Right atrium auricular region (tissue), 2 donors: ENCODE data around the gene CD4. TPM values are rescaled to one million over a fixed set of nuclear protein-coding genes. Genes with fewer than 3 reads are reported as not detected.
A peak's percentile ranks its signal among the peaks of the same experiment; 100 is the strongest.

Experiments
- DNase-seq: peaks from one replicate; pipeline ENCODE4 v3.0.0-alpha.2; 2019; ENCODE audit warnings: low spot score
- H3K27ac ChIP-seq, 2 donors: fragments of 200-600 bp; sonication (generic); 1 replicate in 1 of 2; 2 replicates in 1 of 2; pipeline ENCODE4 v1.5.1; 2016 to 2019
- H3K27me3 ChIP-seq, 2 donors: fragments of 200-600 bp; sonication (generic); one replicate each; pipeline versions ENCODE4 v1.5.1 to v1.6.0; 2017 to 2019
- H3K36me3 ChIP-seq: fragments of 200-600 bp; sonication (generic); one replicate; pipeline ENCODE4 v1.5.1; 2016
- H3K4me1 ChIP-seq, 2 donors: fragments of 200-600 bp; sonication (generic); one replicate each; pipeline versions ENCODE4 v1.5.1 to v1.6.0; 2017 to 2019
- H3K4me3 ChIP-seq, 2 donors: fragments of 200-600 bp; sonication (generic); 1 replicate in 1 of 2; 2 replicates in 1 of 2; pipeline ENCODE4 v1.5.1; 2017 to 2019; ENCODE audit warnings: mild to moderate bottlenecking in 1 of 2, moderate library complexity in 1 of 2
- H3K9me3 ChIP-seq, 2 donors: fragments of 200-600 bp; sonication (generic); one replicate each; pipeline ENCODE4 v1.5.1; 2019
- total RNA-seq, 2 donors: library from RNA; depleted of rRNA; stranded (reverse); fragments of >200 nt; gene quantifications; one replicate each; pipeline ENCODE4 v1.1.0, GENCODE V29; 2016
- TF ChIP-seq, protein P1 (sequence below), 2 donors: fragments of 200-600 bp; sonication (generic); IDR thresholded peaks; one replicate each; pipeline ENCODE4 v1.5.1; 2019; ENCODE audit warnings: antibody characterized with exemption in 2 of 2

The CD4 gene
- total RNA-seq, 2 donors from 2014 or later, result 3.2 to 7.3 TPM

DNA sequence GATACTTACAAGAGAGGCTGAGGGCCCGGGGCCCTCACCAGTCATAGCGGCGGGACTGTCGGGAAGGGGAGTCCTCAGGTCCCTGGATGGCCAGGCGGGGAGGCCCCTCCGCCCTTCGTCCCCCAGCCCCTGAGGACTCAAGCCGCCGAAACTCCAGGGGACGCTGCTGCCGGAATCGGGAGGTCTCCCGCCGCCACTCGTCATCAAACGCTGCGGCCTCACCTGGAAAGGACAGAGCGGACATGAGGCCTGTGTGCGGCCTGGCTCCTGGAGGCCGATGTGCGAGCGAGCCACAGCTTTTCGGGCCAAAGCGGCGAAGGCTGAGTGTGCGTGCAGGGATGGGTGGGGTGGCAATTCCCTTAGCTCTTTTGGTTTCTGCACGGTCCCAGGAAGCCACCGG, 40.6 kb upstream of the CD4 start:
- TF ChIP-seq, protein P1, sequence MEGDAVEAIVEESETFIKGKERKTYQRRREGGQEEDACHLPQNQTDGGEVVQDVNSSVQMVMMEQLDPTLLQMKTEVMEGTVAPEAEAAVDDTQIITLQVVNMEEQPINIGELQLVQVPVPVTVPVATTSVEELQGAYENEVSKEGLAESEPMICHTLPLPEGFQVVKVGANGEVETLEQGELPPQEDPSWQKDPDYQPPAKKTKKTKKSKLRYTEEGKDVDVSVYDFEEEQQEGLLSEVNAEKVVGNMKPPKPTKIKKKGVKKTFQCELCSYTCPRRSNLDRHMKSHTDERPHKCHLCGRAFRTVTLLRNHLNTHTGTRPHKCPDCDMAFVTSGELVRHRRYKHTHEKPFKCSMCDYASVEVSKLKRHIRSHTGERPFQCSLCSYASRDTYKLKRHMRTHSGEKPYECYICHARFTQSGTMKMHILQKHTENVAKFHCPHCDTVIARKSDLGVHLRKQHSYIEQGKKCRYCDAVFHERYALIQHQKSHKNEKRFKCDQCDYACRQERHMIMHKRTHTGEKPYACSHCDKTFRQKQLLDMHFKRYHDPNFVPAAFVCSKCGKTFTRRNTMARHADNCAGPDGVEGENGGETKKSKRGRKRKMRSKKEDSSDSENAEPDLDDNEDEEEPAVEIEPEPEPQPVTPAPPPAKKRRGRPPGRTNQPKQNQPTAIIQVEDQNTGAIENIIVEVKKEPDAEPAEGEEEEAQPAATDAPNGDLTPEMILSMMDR (IDR thresholded peaks at IDR 0.05), result no peak
- Histone ChIP-seq H3K36me3 (peaks cover 47% of the 10 kb centered on the region), H3K4me3 (no peak overlapping the region), H3K9me3 (no peaks in the 10 kb centered on the region), H3K4me1 (peaks cover 0 to 11% of the 10 kb centered on the region in 2 donors), H3K27ac (no peak overlapping the region), H3K27me3 (no peaks in the 10 kb centered on the region)
- no peak for DNase-seq

DNA sequence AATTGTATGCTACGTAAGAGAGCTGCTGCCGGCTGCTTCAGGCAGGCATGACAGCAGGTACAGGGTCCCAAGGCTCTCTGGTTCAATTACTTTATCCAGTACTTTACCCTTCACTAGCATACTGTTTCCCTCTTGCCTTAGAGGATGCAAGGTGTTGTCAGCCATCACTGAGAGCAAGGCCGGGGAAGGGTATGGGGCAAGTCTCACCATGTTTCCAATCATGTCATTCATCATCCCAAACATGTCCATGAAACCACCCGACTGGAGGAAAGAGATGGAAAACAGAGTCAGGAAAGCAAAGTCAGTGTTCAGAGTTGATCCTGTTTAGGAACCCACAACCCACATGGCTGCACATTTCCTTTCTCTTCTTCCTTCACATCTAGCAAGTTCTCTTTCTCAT, 38.8 kb upstream of the CD4 start:
- Histone ChIP-seq H3K36me3 (peaks cover 47% of the 10 kb centered on the region), H3K27ac (no peak overlapping the region)
- TF ChIP-seq, protein P1 (IDR thresholded peaks at IDR 0.05), result no peak

DNA sequence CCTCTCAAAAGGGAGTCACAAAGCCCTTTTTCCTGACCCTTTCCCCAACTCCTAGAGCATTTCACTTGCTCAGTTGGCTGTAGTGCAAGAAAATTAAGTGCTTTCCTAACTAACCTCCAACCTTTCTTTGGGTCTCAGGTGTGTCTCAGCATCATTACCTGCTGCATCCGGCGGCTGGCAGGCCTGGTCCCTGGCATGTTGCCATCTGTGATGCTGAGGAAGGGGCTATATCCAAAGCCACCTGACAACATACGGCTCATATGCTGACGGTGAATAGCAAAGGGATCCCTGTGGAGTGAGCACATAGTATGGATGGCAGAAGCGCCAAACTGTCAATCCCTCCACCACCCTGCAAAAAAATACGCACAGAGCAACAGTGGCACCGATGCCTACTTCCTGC, 37.6 kb upstream of the CD4 start:
- no peak for DNase-seq
- Histone ChIP-seq H3K36me3 (peaks cover 47% of the 10 kb centered on the region), H3K9me3 (no peaks in the 10 kb centered on the region), H3K27me3 (no peaks in the 10 kb centered on the region), H3K27ac (peak overlapping the region in 1 of 2 donors; percentile 99), H3K4me1 (peaks cover 0 to 17% of the 10 kb centered on the region in 2 donors), H3K4me3 (peak overlapping the region in 1 of 2 donors; percentile 80)
- TF ChIP-seq, protein P1 (IDR thresholded peaks at IDR 0.05), result no peak

More for the DNA sequence above, 38.8 kb upstream of the CD4 start:
- no peak overlapping the region for H3K4me3 ChIP-seq
- peaks cover 0 to 17% of the 10 kb centered on the region in 2 donors for H3K4me1 ChIP-seq
- no peak for DNase-seq
- H3K27me3 ChIP-seq, result no peaks in the 10 kb centered on the region
- H3K9me3 ChIP-seq, result no peaks in the 10 kb centered on the region

DNA sequence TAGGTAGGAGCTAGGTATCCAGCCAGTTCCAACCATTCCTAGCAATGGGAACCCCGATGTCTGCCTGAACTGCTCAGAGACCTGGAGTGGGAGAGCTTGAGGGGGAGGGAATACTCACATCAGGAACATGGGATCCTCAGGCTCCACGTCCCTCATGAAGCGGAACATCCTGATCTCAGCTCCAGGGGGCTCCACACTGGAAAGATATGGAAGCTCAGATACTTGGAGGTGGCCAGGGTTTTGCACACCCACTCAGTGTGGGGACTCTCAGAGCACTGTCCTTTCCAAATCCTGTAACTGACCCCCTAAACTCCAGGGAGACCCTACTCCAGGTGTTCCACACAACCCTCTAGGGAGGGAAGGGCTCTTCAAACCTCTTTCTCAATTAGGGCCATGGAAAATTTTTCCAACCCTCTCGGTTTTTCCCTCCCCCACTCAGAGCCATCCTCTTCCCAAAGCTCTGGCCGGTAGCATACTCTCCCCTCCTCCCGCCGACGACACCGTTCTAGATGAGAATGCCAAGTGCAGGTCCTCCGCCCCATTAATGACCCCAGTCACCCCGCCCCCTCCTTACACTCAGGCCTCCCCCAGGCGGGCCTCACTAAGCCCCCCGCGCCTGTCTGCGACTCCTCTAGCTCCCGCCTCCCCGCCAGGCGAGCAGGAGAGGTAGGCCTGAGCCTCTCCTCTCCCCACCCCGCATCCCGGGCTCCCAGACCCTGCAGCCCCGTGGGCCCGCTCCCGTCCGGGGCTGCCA, 37.0 kb upstream of the CD4 start:
- peak; percentile 60 for DNase-seq
- H3K27ac ChIP-seq, result peak overlapping the region; percentile 98 to 99
- no peaks in the 10 kb centered on the region for H3K27me3 ChIP-seq
- TF ChIP-seq, protein P1 (IDR thresholded peaks at IDR 0.05), result no peak
- peak overlapping the region; percentile 80 to 94 for H3K4me3 ChIP-seq
- peaks cover 0 to 21% of the 10 kb centered on the region in 2 donors for H3K4me1 ChIP-seq
- H3K36me3 ChIP-seq, result peaks cover 43% of the 10 kb centered on the region
- H3K9me3 ChIP-seq, result no peaks in the 10 kb centered on the region

DNA sequence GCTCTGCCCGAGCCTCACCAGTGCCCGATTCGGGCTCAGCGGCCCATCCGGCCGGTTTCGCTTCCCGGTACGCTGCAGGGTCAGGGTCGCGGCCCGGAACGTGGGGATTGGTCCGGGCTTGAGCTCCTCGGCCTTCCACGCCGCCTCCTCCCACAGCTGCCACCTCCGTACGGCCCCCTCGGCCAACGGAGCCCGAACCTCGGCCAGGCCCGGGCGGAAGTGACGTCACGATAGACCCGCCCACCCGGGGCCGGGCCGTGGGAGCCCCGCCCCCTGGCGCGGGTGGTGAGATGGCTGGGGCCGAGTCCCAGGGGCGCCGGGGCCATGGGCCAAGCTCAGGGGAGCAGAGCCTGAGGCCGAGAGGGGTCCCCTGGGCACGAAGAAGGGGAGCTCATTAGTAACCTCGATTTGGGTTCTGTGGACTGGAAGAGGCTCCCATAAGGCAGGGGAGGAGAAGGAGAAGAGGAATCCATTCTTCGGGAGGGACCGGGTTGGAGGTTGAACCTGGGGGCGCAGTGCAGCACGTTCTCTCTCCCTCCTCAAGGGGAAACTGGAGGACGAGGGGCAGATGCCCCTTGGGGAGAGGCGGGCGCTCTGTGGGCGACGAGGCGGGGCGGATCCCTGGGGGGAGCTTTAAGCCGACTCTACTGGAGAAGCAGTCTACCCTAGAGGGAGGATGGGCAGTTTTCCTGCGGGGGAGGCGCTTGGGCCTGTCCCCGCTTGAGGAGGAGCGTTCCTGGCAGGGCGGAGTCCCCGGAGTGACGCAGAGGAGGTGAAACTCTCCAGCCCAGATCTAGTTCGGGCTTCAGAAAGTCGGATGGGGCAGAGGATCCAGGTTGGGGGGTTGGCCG, 36.2 kb upstream of the CD4 start, which contains the start of gene MLF2:
TSS of gene MLF2 (minus strand) at position 221 of the 851 bp plus-strand sequence. CDS start 807 bp downstream, outside the sequence.
- Histone ChIP-seq H3K27me3 (no peaks in the 10 kb centered on the region), H3K27ac (peak within 1 kb of the TSS; percentile 98 to 99), H3K4me1 (peaks cover 0 to 21% of the 10 kb centered on the region in 2 donors), H3K4me3 (peak within 1 kb of the TSS; percentile 80 to 94), H3K36me3 (peaks cover 35% of the 10 kb centered on the region), H3K9me3 (no peaks in the 10 kb centered on the region)
- DNase-seq, result peak; percentile 99
- TF ChIP-seq, protein P1 (IDR thresholded peaks at IDR 0.05), result no peak
